Measurements from ENCODE around the gene LYPD4.

LYPD4 gene

GRCh38 chr19:41848666-41849065 is 4.2 kb upstream of the LYPD4 start:
- no peak for TF ChIP-seq GATA3 (IDR thresholded peaks at IDR 0.05; ENCODE audit: low read depth, low read length)
- TF ChIP-seq GATA2 (IDR thresholded peaks at IDR 0.05; ENCODE audit: low read depth, low read length): no peak

DNA sequence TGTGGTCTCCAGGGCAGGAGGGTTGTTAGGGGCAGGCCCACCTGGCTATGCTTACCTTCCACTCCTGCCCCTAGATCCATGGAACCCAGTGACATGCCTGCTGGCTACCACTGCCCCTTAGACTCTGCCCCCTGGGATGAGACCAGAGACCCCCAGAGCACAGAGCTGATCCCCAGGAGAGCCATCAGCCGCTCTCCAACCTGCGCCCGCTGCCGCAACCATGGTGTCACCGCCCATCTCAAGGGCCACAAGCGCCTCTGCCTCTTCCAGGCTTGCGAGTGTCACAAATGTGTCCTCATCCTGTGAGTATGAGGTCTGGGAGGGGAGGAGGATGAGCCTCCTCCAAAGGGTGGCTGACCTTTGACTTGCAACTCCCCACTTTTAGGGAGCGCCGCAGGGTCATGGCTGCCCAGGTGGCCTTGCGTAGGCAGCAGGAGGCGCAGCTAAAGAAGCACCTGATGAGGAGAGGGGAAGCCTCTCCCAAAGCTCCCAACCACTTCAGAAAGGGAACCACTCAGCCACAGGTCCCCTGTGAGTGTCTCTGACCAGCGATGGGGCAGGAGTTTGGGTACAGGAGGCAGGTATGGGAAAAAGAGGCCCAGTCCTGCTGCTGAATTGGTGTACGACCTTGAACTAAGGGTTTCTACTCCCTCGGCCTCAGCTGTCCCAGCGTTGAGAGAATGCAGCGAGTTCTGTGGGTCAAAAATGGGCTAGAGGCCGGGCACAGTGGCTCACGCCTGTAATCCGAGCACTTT is 3.0 kb upstream of the LYPD4 start:
- no peak for TF ChIP-seq GATA3 (IDR thresholded peaks at IDR 0.05; ENCODE audit: low read depth, low read length)
- TF ChIP-seq GATA2 (IDR thresholded peaks at IDR 0.05; ENCODE audit: low read depth, low read length): no peak

GRCh38 chr19:41845051-41845590 is 638 bp upstream of the LYPD4 start:
- TF ChIP-seq GATA3 (IDR thresholded peaks at IDR 0.05; ENCODE audit: low read depth, low read length) (no peak), GATA2 (IDR thresholded peaks at IDR 0.05; ENCODE audit: low read depth, low read length) (no peak)

- TF ChIP-seq GATA2 (IDR thresholded peaks at IDR 0.05; ENCODE audit: low read depth, low read length) (no peak), GATA3 (IDR thresholded peaks at IDR 0.05; ENCODE audit: low read depth, low read length) (no peak)
Observed at GRCh38 chr19:41845001-41845050, 343 bp upstream of the LYPD4 start, which contains the start of gene DMRTC2. TSS of gene DMRTC2 (plus strand) at chr19:41845042. CDS start at chr19:41847429, 2,387 bp downstream.

DNA sequence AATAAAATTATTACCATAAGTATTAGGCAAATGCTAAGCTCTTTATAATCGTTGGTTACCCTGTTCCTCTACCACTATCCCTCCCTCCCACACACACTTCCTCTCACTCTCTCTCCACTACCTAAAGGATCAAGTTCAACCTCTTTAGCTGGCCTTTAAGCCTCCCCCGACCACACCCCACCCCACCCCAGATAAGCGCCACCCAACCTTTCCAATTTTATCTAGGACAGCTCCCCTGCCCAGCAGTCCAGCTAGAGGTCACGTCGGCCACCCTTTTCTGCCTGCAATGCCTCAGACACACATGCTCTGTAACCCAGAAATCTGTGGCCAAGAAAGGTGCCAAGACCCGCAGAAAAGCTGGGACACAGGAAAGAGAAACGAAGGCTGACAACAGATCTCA is 1.1 kb downstream of the LYPD4 start:
- no peak for TF ChIP-seq GATA3 (IDR thresholded peaks at IDR 0.05; ENCODE audit: low read depth, low read length)
- TF ChIP-seq GATA2 (IDR thresholded peaks at IDR 0.05; ENCODE audit: low read depth, low read length): no peak

DNA sequence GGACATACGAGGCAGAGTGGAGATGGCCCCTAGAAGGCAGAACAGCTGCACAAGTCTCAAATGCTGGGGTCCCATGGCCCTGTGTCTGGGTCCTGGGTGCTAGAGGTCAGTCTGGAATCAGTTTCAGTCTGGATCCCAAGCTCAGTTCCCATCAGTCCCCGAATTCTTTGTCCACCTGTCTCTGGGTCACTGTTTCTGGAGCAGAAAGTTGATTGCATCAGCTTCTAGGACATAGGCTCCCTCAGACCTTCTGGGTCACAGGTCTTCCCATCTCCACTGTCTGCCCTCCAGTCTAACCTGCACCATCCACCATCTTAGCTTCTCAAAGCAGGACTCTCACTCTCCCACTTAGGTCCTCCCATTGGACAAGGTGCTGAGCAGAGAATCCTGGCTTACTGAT is 5.3 kb downstream of the LYPD4 start:
- TF ChIP-seq GATA3 (IDR thresholded peaks at IDR 0.05; ENCODE audit: low read depth, low read length) (no peak), GATA2 (IDR thresholded peaks at IDR 0.05; ENCODE audit: low read depth, low read length) (no peak)

DNA sequence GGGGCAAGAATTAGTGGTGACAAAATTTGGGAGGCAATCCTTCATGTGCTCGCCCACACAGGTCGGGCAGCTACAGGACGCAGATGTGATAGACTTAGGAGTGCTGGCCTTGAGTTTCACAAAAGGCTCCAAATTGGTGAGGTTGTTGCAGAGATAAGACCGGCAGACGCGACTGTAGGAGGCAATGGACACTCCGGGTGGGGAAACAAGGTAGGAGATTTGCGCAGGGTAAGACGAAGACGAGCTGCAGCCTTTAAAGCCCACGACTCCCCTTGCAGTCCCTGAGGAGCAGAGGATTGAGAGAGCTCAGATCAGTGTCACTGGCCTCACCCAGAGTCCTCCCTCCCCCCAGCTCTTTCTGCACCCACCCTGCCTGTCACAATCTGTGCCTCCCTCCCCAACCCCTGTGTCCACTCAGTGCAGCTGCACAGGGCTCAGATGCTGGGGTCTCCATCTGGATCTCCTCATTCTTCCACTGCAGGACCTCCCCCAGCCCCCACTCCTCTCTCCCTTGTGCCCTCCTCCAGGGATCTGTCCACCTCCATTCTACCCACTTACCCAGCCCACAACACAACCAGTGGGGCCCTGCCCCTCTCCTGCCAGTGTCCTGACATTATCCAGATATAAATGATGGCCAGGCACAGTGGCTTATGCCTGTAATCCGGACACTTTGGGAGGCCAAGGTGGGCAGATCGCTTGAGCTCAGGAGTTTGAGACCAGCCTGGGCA is 6.3 kb downstream of the LYPD4 start:
- no peak for TF ChIP-seq GATA2 (IDR thresholded peaks at IDR 0.05; ENCODE audit: low read depth, low read length)
- no peak for TF ChIP-seq GATA3 (IDR thresholded peaks at IDR 0.05; ENCODE audit: low read depth, low read length)

- no peak for TF ChIP-seq GATA3 (IDR thresholded peaks at IDR 0.05; ENCODE audit: low read depth, low read length)
- no peak for TF ChIP-seq GATA2 (IDR thresholded peaks at IDR 0.05; ENCODE audit: low read depth, low read length)
Observed at GRCh38 chr19:41821003-41821735, 23.3 kb downstream of the LYPD4 start.

GRCh38 chr19:41816761-41817160 is 27.7 kb downstream of the LYPD4 start:
- TF ChIP-seq GATA3 (IDR thresholded peaks at IDR 0.05; ENCODE audit: low read depth, low read length): no peak
- TF ChIP-seq GATA2 (IDR thresholded peaks at IDR 0.05; ENCODE audit: low read depth, low read length): no peak

- no peak for TF ChIP-seq GATA3 (IDR thresholded peaks at IDR 0.05; ENCODE audit: low read depth, low read length)
- no peak for TF ChIP-seq GATA2 (IDR thresholded peaks at IDR 0.05; ENCODE audit: low read depth, low read length)
Observed at GRCh38 chr19:41815301-41815700, 29.2 kb downstream of the LYPD4 start.

- TF ChIP-seq GATA2 (IDR thresholded peaks at IDR 0.05; ENCODE audit: low read depth, low read length): no peak
- TF ChIP-seq GATA3 (IDR thresholded peaks at IDR 0.05; ENCODE audit: low read depth, low read length): no peak
Observed at GRCh38 chr19:41813911-41814310, 30.6 kb downstream of the LYPD4 start.

DNA sequence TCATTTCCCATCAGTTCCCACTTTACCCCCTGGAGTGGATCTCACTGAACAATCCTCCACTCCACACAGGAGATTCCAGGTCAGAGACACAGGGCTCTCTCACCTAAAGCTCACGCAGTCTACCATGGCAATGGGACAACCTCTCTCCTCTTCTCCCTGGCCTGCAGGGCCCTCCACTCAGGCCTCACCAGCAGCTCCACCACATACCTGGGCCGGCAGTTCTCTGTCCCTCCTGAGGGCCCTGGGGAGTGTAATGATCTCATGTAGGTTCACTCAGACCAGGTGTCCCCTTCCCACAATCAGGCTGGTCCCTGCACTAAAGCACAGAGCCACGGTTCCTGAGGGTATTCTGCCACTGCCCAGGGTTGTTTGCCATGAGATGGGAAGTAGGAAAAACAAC is 32.5 kb downstream of the LYPD4 start:
- TF ChIP-seq GATA2 (IDR thresholded peaks at IDR 0.05; ENCODE audit: low read depth, low read length) (no peak), GATA3 (IDR thresholded peaks at IDR 0.05; ENCODE audit: low read depth, low read length) (no peak)

GRCh38 chr19:41811036-41811435 is 33.4 kb downstream of the LYPD4 start:
- no peak for TF ChIP-seq GATA3 (IDR thresholded peaks at IDR 0.05; ENCODE audit: low read depth, low read length)
- TF ChIP-seq GATA2 (IDR thresholded peaks at IDR 0.05; ENCODE audit: low read depth, low read length): no peak

GRCh38 chr19:41810301-41810700 is 34.2 kb downstream of the LYPD4 start:
- no peak for TF ChIP-seq GATA2 (IDR thresholded peaks at IDR 0.05; ENCODE audit: low read depth, low read length)
- TF ChIP-seq GATA3 (IDR thresholded peaks at IDR 0.05; ENCODE audit: low read depth, low read length): no peak

Data from SH-SY5Y (cell line).